CD4-positive, alpha-beta T cell treated with Interferon gamma for 1 hour (primary cell): ENCODE data around the gene SCN9A.

Experiments used
- DNase-seq: peaks from one replicate; pipeline ENCODE4 v3.0.0-alpha.2; 2020

SCN9A gene

DNA sequence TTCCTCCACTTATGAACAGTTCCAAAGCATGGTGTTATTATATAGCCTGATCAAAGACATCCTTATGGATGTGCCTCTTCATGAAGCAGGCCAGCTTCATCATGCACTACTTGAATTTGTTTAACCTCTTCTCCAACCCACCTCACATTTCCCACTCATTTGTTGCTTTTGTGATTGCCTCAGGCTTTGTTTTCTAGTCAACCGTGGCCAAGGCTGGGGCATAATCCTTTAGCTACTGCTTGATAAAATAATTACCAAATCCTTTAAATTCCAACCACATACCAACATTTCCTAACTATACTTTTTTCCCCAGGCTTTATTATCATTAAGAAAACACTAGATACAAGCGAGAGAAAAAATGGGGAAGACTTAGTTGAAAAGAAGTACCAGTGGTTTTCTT, 208.3 kb downstream of the SCN9A start:
- DNase-seq: no peak

GRCh38 chr2:166163775-166164174, 212.0 kb downstream of the SCN9A start:
- DNase-seq: no peak

- no peak for DNase-seq
These were observed 217.2 kb downstream of the SCN9A start for GRCh38 chr2:166158546-166158945.

- no peak for DNase-seq
These were observed 218.2 kb downstream of the SCN9A start for GRCh38 chr2:166157578-166157977.

GRCh38 chr2:166156985-166157490, 218.7 kb downstream of the SCN9A start:
- no peak for DNase-seq

- no peak for DNase-seq
These were observed 220.2 kb downstream of the SCN9A start for GRCh38 chr2:166155589-166155988.

DNA sequence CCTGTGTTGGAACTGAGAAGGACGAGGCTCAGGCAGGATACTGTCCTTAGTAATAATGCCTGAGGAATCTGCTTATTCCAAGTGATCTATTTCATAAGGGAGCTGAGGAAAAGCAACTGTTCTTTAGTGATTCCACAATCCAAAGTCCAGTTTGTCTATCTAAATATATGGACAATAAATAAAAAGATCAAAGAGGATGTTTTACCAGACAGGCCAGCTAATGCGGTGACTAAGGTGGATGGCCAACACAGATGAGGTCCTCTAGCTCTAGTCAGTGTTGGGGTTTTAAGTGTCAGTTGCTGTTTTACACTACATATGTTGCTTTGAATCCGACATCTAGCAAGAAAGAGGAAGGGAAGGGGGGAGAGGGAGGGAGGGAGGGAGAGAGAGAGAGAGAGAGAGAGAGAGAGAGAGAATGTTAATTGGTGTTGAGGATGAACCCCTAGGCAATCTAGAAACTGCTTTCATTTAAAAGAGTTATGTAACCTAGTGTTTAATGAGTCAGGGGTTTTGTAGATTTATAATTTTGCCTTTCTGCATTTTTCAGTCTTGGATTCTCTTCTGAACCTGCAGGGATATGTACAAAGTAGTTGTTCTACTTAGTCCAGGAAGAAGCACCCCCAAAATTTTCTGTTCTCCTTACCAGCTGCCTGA, 220.9 kb downstream of the SCN9A start:
- no peak for DNase-seq

- DNase-seq: no peak
These were observed 223.7 kb downstream of the SCN9A start for GRCh38 chr2:166152064-166152463.

DNA sequence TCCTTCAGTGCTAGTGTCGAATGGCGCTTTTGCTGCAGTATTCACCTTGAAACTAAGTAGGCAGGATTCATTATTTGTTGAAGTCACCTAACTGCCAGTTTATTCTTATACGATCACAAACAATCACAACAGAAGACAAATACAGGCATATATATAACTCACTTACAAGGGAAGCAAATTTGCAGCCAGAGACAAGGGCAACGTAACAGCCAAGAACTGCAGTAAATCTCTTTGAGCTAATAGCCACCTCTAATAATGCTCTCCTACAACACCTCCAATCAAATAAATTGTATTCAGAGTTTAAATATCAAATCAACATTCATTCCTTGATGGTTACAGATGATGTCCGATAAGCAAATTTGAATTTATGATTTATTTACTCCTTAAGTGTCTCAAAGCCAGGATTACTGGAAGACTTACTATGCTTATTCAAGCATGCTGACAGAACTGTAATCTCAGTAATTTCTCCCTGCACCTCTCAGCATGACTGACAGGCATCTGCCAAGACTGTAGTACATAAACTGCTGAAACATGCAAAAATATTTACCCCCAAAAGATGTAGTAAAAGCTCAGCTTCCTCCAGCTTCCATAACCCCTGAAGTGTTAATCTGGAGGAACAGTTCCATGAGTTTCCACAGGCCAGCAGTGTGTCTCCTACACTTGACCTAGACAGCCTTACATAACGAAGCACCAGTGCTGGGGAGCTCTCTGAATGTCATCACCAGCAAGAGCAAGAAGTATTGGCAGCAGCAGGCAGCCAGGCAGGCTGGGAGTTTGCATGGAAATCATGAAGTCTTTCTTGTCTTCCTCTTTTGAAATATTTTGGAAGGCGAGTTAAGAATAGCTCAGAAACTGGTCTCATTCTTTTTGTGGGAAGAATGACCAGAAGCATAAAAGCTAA, 227.0 kb downstream of the SCN9A start:
- DNase-seq: no peak

- DNase-seq: no peak
These were observed 227.9 kb downstream of the SCN9A start for GRCh38 chr2:166147883-166148282.
